PFSK-1 (cell line): ENCODE measurements around the gene CLIP1.

Experiments
- POLR2AphosphoS5 ChIP-seq: IDR thresholded peaks from 2 replicates; pipeline ENCODE4 v1.6.1; 2012; ENCODE audit warnings: low read depth, mild to moderate bottlenecking, control low read depth, low read length, moderate library complexity
- SIN3A ChIP-seq: IDR thresholded peaks from 2 replicates; pipeline ENCODE4 v1.6.1; 2012; ENCODE audit warnings: mild to moderate bottlenecking, low read length, moderate library complexity, borderline replicate concordance; ENCODE audit not compliant: insufficient read depth

DNA sequence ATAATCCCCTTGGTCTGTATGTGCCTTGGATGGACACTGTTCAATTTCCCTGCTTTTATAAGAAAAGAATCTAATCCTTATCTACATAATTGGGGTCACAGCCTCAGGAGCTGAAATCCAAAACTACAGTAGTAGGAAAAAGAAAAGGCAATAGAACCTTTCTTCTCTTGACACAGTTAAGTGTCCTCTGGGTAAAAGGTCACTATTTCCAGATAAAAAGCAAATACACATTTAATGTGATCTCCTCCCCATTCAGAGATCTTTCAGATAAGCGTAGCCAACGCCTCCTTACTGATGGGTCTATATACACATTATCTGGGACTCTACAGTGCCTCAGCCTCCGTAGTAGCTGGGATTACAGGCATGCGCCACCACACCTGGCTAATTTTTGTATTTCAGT lies 73.4 kb downstream of the CLIP1 start:
- no peak for TF ChIP-seq SIN3A
- TF ChIP-seq POLR2AphosphoS5, result no peak
